ENCODE results near the gene PTPRF. TPM values are rescaled to one million over a fixed set of nuclear protein-coding genes. Genes with fewer than 3 reads are reported as not detected.
A peak's percentile ranks its signal among the peaks of the same experiment; 100 is the strongest.

PTPRF gene
- total RNA-seq, 2 donors from 2014 or later, result 7.4 to 27.7 TPM

GRCh38 chr1:43651902-43652301, 121.2 kb downstream of the PTPRF start:
- Histone ChIP-seq H3K36me3 (peaks cover 36% of the 10 kb centered on the region), H3K4me3 (peak overlapping the region in 1 of 2 donors; percentile 80), H3K9me3 (no peaks in the 10 kb centered on the region), H3K4me1 (peaks cover 0 to 22% of the 10 kb centered on the region in 2 donors), H3K27me3 (no peaks in the 10 kb centered on the region), H3K27ac (no peak overlapping the region)
- DNase-seq (ENCODE audit: low spot score), result no peak
- TF ChIP-seq CTCF (IDR thresholded peaks at IDR 0.05), result no peak

- Histone ChIP-seq H3K27me3 (no peaks in the 10 kb centered on the region), H3K27ac (no peak overlapping the region), H3K4me1 (peaks cover 0 to 22% of the 10 kb centered on the region in 2 donors), H3K4me3 (no peak overlapping the region), H3K36me3 (peaks cover 49% of the 10 kb centered on the region), H3K9me3 (no peaks in the 10 kb centered on the region)
- no peak for TF ChIP-seq CTCF (IDR thresholded peaks at IDR 0.05)
- DNase-seq (ENCODE audit: low spot score), result no peak
Observed at GRCh38 chr1:43653339-43653738, 122.7 kb downstream of the PTPRF start.

GRCh38 chr1:43653893-43654292, 123.2 kb downstream of the PTPRF start:
- no peak overlapping the region for H3K27ac ChIP-seq
- peaks cover 0 to 20% of the 10 kb centered on the region in 2 donors for H3K4me1 ChIP-seq
- H3K4me3 ChIP-seq, result no peak overlapping the region
- no peaks in the 10 kb centered on the region for H3K9me3 ChIP-seq
- H3K36me3 ChIP-seq, result peaks cover 54% of the 10 kb centered on the region
- no peak for TF ChIP-seq CTCF (IDR thresholded peaks at IDR 0.05)
- DNase-seq (ENCODE audit: low spot score), result no peak
- H3K27me3 ChIP-seq, result no peaks in the 10 kb centered on the region

- no peak for DNase-seq (ENCODE audit: low spot score)
- H3K4me3 ChIP-seq, result no peak overlapping the region
- H3K36me3 ChIP-seq, result peaks cover 75% of the 10 kb centered on the region
- no peaks in the 10 kb centered on the region for H3K9me3 ChIP-seq
- no peak for TF ChIP-seq CTCF (IDR thresholded peaks at IDR 0.05)
- peaks cover 0 to 15% of the 10 kb centered on the region in 2 donors for H3K4me1 ChIP-seq
- no peaks in the 10 kb centered on the region for H3K27me3 ChIP-seq
- no peak overlapping the region for H3K27ac ChIP-seq
Observed at GRCh38 chr1:43655953-43656352, 125.3 kb downstream of the PTPRF start.

GRCh38 chr1:43659212-43660166, 128.8 kb downstream of the PTPRF start:
- DNase-seq (ENCODE audit: low spot score), result no peak
- TF ChIP-seq CTCF (IDR thresholded peaks at IDR 0.05), result no peak
- Histone ChIP-seq H3K9me3 (no peaks in the 10 kb centered on the region), H3K36me3 (peaks cover 98% of the 10 kb centered on the region), H3K27ac (no peak overlapping the region), H3K4me1 (no peaks in the 10 kb centered on the region), H3K4me3 (no peak overlapping the region), H3K27me3 (no peaks in the 10 kb centered on the region)
